T-cell (primary cell): ENCODE results near the gene CEP192. TPM values are rescaled to one million over a fixed set of nuclear protein-coding genes. Genes with fewer than 3 reads are reported as not detected.

Source experiments
- ATAC-seq, 4 experiments: fragments of 200-7000 bp in 3 of 4; fragments of 150-1000 bp in 1 of 4; cut with Tn5 transposase; replicated peaks in 1 of 4; 1 replicate in 3 of 4; 2 replicates in 1 of 4; pipeline ENCODE4 v1.10.0; 2021; ENCODE audit warnings: moderate library complexity in 3 of 4, mild to moderate bottlenecking in 2 of 4, moderate number of reproducible peaks in 1 of 4
- CTCF ChIA-PET, 2 donors: fragments of 300-600 bp; sonication (Branson Sonifier 250); formaldehyde crosslinking; loops; one replicate each; lab custom pipeline; 2022; ENCODE audit warnings: antibody characterized with exemption in 2 of 2; lab: Charles Lee
- POLR2A ChIA-PET, 2 donors: fragments of 300-600 bp; sonication (Branson Sonifier 250); formaldehyde crosslinking; loops; one replicate each; lab custom pipeline; 2022; ENCODE audit warnings: antibody characterized with exemption in 2 of 2; lab: Charles Lee
- DNase-seq, 35 experiments: peaks; one replicate each; pipeline versions ENCODE4 v3.0.0 to v3.0.0-alpha.2; 2013 to 2023
- H3K27ac ChIP-seq: one replicate; pipeline ENCODE4 v1.5.1; 2013; ENCODE audit warnings: low read length
- H3K27me3 ChIP-seq, 2 experiments: replicated peaks in 1 of 2; 1 replicate in 1 of 2; 2 replicates in 1 of 2; pipeline versions ENCODE4 v1.6.1 to v1.7.0; 2013; ENCODE audit warnings: low read length in 1 of 2, mixed read lengths in 1 of 2; ENCODE audit not compliant: control insufficient read depth in 2 of 2, insufficient read depth in 2 of 2; ENCODE audit errors: extremely low read depth in 1 of 2
- H3K36me3 ChIP-seq, 2 donors: 1 replicate in 1 of 2; 2 replicates in 1 of 2; pipeline versions ENCODE4 v1.6.1 to v1.7.0; 2013; ENCODE audit warnings: low read length in 1 of 2; ENCODE audit not compliant: control insufficient read depth in 2 of 2, insufficient read depth in 1 of 2; ENCODE audit errors: extremely low read depth in 1 of 2
- H3K4me1 ChIP-seq, 2 experiments: 1 replicate in 1 of 2; 2 replicates in 1 of 2; pipeline versions ENCODE4 v1.6.1 to v1.7.0; 2013; ENCODE audit warnings: low read length in 2 of 2, mixed read lengths in 1 of 2; ENCODE audit not compliant: insufficient read depth in 2 of 2, control insufficient read depth in 1 of 2; ENCODE audit errors: extremely low read depth in 1 of 2
- H3K4me3 ChIP-seq, 2 donors: 1 replicate in 1 of 2; 2 replicates in 1 of 2; pipeline versions ENCODE4 v1.5.1 to v1.7.0; 2013; ENCODE audit warnings: mild to moderate bottlenecking in 2 of 2, low read length in 1 of 2, moderate library complexity in 1 of 2; ENCODE audit not compliant: control insufficient read depth in 1 of 2; ENCODE audit errors: extremely low read depth in 1 of 2
- H3K9me3 ChIP-seq: 2 replicates; pipeline ENCODE4 v1.7.0; 2013
- H3K27ac Mint-ChIP-seq, 2 donors: one replicate each; pipeline ENCODE4 v1.8.0; 2020 to 2021; ENCODE audit warnings: mild to moderate bottlenecking in 2 of 2, mixed read lengths in 2 of 2
- H3K27me3 Mint-ChIP-seq, 2 donors: one replicate each; pipeline ENCODE4 v1.8.0; 2021 to 2022; ENCODE audit warnings: mixed read lengths in 2 of 2
- H3K36me3 Mint-ChIP-seq: one replicate; pipeline ENCODE4 v1.8.0; 2021; ENCODE audit warnings: mixed read lengths
- H3K4me1 Mint-ChIP-seq, 3 donors: one replicate each; pipeline ENCODE4 v1.8.0; 2020 to 2022; ENCODE audit warnings: mixed read lengths in 3 of 3, mild to moderate bottlenecking in 1 of 3
- H3K4me3 Mint-ChIP-seq, 3 donors: one replicate each; pipeline ENCODE4 v1.8.0; 2020 to 2022; ENCODE audit warnings: mild to moderate bottlenecking in 3 of 3, mixed read lengths in 3 of 3, moderate library complexity in 3 of 3
- H3K9me3 Mint-ChIP-seq, 3 donors: one replicate each; pipeline ENCODE4 v1.8.0; 2020 to 2022; ENCODE audit warnings: mixed read lengths in 3 of 3
- WGBS: methylation state at CpG from one replicate; pipeline ENCODE4 v1.1.5; 2013; ENCODE audit warnings: missing lambda C conversion rate; ENCODE audit not compliant: insufficient coverage; 5-methylcytosine and 5-hydroxymethylcytosine counted together
- total RNA-seq, 35 experiments: library from RNA in 6 of 35; stranded (reverse) in 6 of 35; fragments of 120-200 nt in 1 of 35; gene quantifications; one replicate each; pipeline versions ENCODE4 v1.2.1 to v1.2.4 and lab custom pipeline; 2013 to 2026

CEP192 gene
- total RNA-seq, 5 donors from 2014 or later (not counting 1 experiment from before 2014, with no cell fraction given), result 28.9 to 37.2 (median 32.9) TPM

GRCh38 chr18:13147130-13147529 is 156.0 kb downstream of the CEP192 start:
- Histone ChIP-seq H3K27me3 (peaks cover 0 to 6% of the 10 kb centered on the region in 2 experiments), H3K27ac (no peak overlapping the region), H3K4me1 (no peaks in the 10 kb centered on the region), H3K9me3 (no peaks in the 10 kb centered on the region), H3K4me3 (no peak overlapping the region), H3K36me3 (no peaks in the 10 kb centered on the region)
- POLR2A ChIA-PET, result no interaction called here
- CTCF ChIA-PET, result no interaction called here
- no peak overlapping the region for H3K27ac Mint-ChIP-seq
- no peak overlapping the region for H3K4me3 Mint-ChIP-seq
- no peaks in the 10 kb centered on the region for H3K36me3 Mint-ChIP-seq
- peaks cover 3 to 4% (median 3%) of the 10 kb centered on the region in 3 donors for H3K9me3 Mint-ChIP-seq
- peaks cover 0 to 1% of the 10 kb centered on the region in 2 donors for H3K27me3 Mint-ChIP-seq
- no peak for ATAC-seq
- H3K4me1 Mint-ChIP-seq, result peaks cover 0 to 5% (median 2%) of the 10 kb centered on the region in 3 donors
- DNase-seq, result no peak
- 90% methylated on average over 2 of the region's 6 CpGs for WGBS

GRCh38 chr18:13151656-13152055 is 160.5 kb downstream of the CEP192 start:
- Histone ChIP-seq H3K27me3 (no peaks in the 10 kb centered on the region), H3K27ac (no peak overlapping the region), H3K36me3 (no peaks in the 10 kb centered on the region), H3K4me3 (no peak overlapping the region), H3K4me1 (no peaks in the 10 kb centered on the region), H3K9me3 (peaks cover 5% of the 10 kb centered on the region)
- 91% methylated on average over 5 of the region's 5 CpGs for WGBS
- Mint-ChIP-seq H3K27ac (no peak overlapping the region), H3K4me3 (no peak overlapping the region), H3K9me3 (peaks cover 9 to 22% (median 18%) of the 10 kb centered on the region in 3 donors), H3K36me3 (peaks cover 7% of the 10 kb centered on the region), H3K27me3 (peaks cover 0 to 1% of the 10 kb centered on the region in 2 donors), H3K4me1 (peaks cover 0 to 5% (median 2%) of the 10 kb centered on the region in 3 donors)
- ChIA-PET CTCF (no interaction called here), POLR2A (no interaction called here)
- no peak for ATAC-seq
- no peak for DNase-seq

GRCh38 chr18:13158428-13158827 is 167.3 kb downstream of the CEP192 start:
- no peak for ATAC-seq
- H3K9me3 ChIP-seq, result peaks cover 9% of the 10 kb centered on the region
- no CpG with 5 or more reads among the region's 1 CpG for WGBS
- no peak overlapping the region for H3K27ac Mint-ChIP-seq
- no peaks in the 10 kb centered on the region for H3K36me3 ChIP-seq
- DNase-seq, result no peak
- H3K27me3 Mint-ChIP-seq, result peaks cover 0 to 3% of the 10 kb centered on the region in 2 donors
- no peak overlapping the region for H3K27ac ChIP-seq
- no peaks in the 10 kb centered on the region for H3K4me1 ChIP-seq
- H3K9me3 Mint-ChIP-seq, result peaks cover 16 to 39% (median 32%) of the 10 kb centered on the region in 3 donors
- ChIA-PET CTCF (interaction anchor here (0.6 to 2.3 kb wide), 11 partner anchors 13 to 1562 kb away, joined by 3 to 10 read pairs (median 4); no protein-coding TSS in a partner anchor), POLR2A (interaction anchor here (0.6 to 0.7 kb wide), 2 partner anchors 149 to 378 kb away, joined by 8 to 14 read pairs; no protein-coding TSS in a partner anchor)
- peaks cover 14% of the 10 kb centered on the region for H3K36me3 Mint-ChIP-seq
- no peak overlapping the region for H3K4me3 Mint-ChIP-seq
- no peak overlapping the region for H3K4me3 ChIP-seq
- H3K4me1 Mint-ChIP-seq, result peaks cover 2 to 6% (median 3%) of the 10 kb centered on the region in 3 donors
- H3K27me3 ChIP-seq, result peaks cover 0 to 14% of the 10 kb centered on the region in 2 experiments

- H3K27ac ChIP-seq, result no peak overlapping the region
- H3K4me3 ChIP-seq, result no peak overlapping the region
- ATAC-seq (peak; percentile 40 to 61 (median 48)), DNase-seq (peak in 7 of 35 experiments; percentile 16 to 79 (median 27))
- peaks cover 0 to 14% of the 10 kb centered on the region in 2 experiments for H3K27me3 ChIP-seq
- ChIA-PET POLR2A (no interaction called here), CTCF (interaction anchor here (0.5 to 2.3 kb wide), 25 partner anchors 10 to 768 kb away, joined by 3 to 10 read pairs (median 4); partner anchors contain the start of genes CEP192 (in 1 of the 2) and SEH1L (in 1 of the 2))
- Mint-ChIP-seq H3K4me3 (no peak overlapping the region), H3K36me3 (peaks cover 14% of the 10 kb centered on the region), H3K27me3 (peaks cover 0 to 6% of the 10 kb centered on the region in 2 donors), H3K4me1 (peaks cover 2 to 6% (median 3%) of the 10 kb centered on the region in 3 donors), H3K9me3 (peaks cover 16 to 37% (median 30%) of the 10 kb centered on the region in 3 donors), H3K27ac (no peak overlapping the region)
- H3K4me1 ChIP-seq, result no peaks in the 10 kb centered on the region
- H3K36me3 ChIP-seq, result no peaks in the 10 kb centered on the region
- peaks cover 9% of the 10 kb centered on the region for H3K9me3 ChIP-seq
- WGBS, result 6% methylated on average over 2 of the region's 5 CpGs
These were observed 168.4 kb downstream of the CEP192 start for GRCh38 chr18:13159579-13159978.

- CTCF ChIA-PET, result no interaction called here
- H3K27ac ChIP-seq, result no peak overlapping the region
These were observed 170.2 kb downstream of the CEP192 start for GRCh38 chr18:13161276-13161899.

GRCh38 chr18:13163167-13163927 is 172.2 kb downstream of the CEP192 start:
- 91% methylated on average over 6 of the region's 12 CpGs for WGBS
- DNase-seq, result no peak
- H3K9me3 Mint-ChIP-seq, result peaks cover 3 to 10% (median 7%) of the 10 kb centered on the region in 3 donors
- H3K36me3 Mint-ChIP-seq, result peaks cover 7% of the 10 kb centered on the region
- Histone ChIP-seq H3K4me3 (no peak overlapping the region), H3K36me3 (no peaks in the 10 kb centered on the region), H3K27me3 (peaks cover 0 to 22% of the 10 kb centered on the region in 2 experiments), H3K9me3 (no peaks in the 10 kb centered on the region), H3K4me1 (no peaks in the 10 kb centered on the region), H3K27ac (no peak overlapping the region)
- H3K27me3 Mint-ChIP-seq, result peaks cover 5 to 15% of the 10 kb centered on the region in 2 donors
- H3K4me1 Mint-ChIP-seq, result peaks cover 2 to 6% (median 3%) of the 10 kb centered on the region in 3 donors
- ChIA-PET POLR2A (no interaction called here), CTCF (interaction anchor here in 1 of 2 donors (0.8 kb wide), 1 partner anchor 118 kb away, joined by 3 read pairs; no protein-coding TSS in a partner anchor)
- no peak overlapping the region for H3K4me3 Mint-ChIP-seq
- H3K27ac Mint-ChIP-seq, result no peak overlapping the region
- no peak for ATAC-seq

More at GRCh38 chr18:13161276-13161899, 170.2 kb downstream of the CEP192 start:
- Mint-ChIP-seq H3K9me3 (peaks cover 9 to 21% (median 17%) of the 10 kb centered on the region in 3 donors), H3K27me3 (peaks cover 0 to 11% of the 10 kb centered on the region in 2 donors), H3K27ac (no peak overlapping the region), H3K36me3 (peaks cover 9% of the 10 kb centered on the region), H3K4me3 (no peak overlapping the region), H3K4me1 (peaks cover 2 to 6% (median 3%) of the 10 kb centered on the region in 3 donors)
- H3K27me3 ChIP-seq, result peaks cover 0 to 22% of the 10 kb centered on the region in 2 experiments
- DNase-seq (no peak), ATAC-seq (no peak)
- H3K36me3 ChIP-seq, result no peaks in the 10 kb centered on the region
- H3K4me1 ChIP-seq, result no peaks in the 10 kb centered on the region
- peaks cover 4% of the 10 kb centered on the region for H3K9me3 ChIP-seq
- WGBS, result 82% methylated on average over 15 of the region's 16 CpGs
- POLR2A ChIA-PET, result no interaction called here
- no peak overlapping the region for H3K4me3 ChIP-seq
